H9 (cell line): ENCODE measurements around the gene MAP3K8. TPM values are rescaled to one million over a fixed set of nuclear protein-coding genes. Genes with fewer than 3 reads are reported as not detected.

ENCODE experiments used
- DNase-seq: peaks from one replicate; pipeline ENCODE4 v3.0.0-alpha.2; 2017
- H2AFZ ChIP-seq: one replicate; pipeline ENCODE4 v1.6.1; 2013; ENCODE audit warnings: mild to moderate bottlenecking, low read length, control low read depth, moderate library complexity
- H2AK5ac ChIP-seq: 2 replicates; pipeline ENCODE4 v1.6.1; 2013; ENCODE audit warnings: low read length, control low read depth, mixed read lengths; ENCODE audit not compliant: insufficient read length
- H2BK120ac ChIP-seq: one replicate; pipeline ENCODE4 v1.6.1; 2013; ENCODE audit warnings: low read depth, mild to moderate bottlenecking, low read length, control low read depth, inconsistent platforms; ENCODE audit not compliant: poor library complexity, severe bottlenecking
- H2BK12ac ChIP-seq: 2 replicates; pipeline ENCODE4 v1.6.1; 2013; ENCODE audit warnings: low read length, control low read depth, mixed read lengths, low read depth; ENCODE audit not compliant: insufficient read length
- H2BK15ac ChIP-seq: 2 replicates; pipeline ENCODE4 v1.6.1; 2013; ENCODE audit warnings: low read depth, low read length, control low read depth
- H2BK20ac ChIP-seq: one replicate; pipeline ENCODE4 v1.6.1; 2013; ENCODE audit warnings: low read depth, mild to moderate bottlenecking, low read length, control low read depth, inconsistent platforms; ENCODE audit not compliant: poor library complexity, severe bottlenecking
- H2BK5ac ChIP-seq: 2 replicates; pipeline ENCODE4 v1.6.1; 2013; ENCODE audit warnings: low read length, control low read depth, mixed read lengths; ENCODE audit not compliant: insufficient read length
- H3K14ac ChIP-seq: 2 replicates; pipeline ENCODE4 v1.6.1; 2013; ENCODE audit warnings: low read length, control low read depth; ENCODE audit not compliant: insufficient read depth
- H3K18ac ChIP-seq: 2 replicates; pipeline ENCODE4 v1.6.1; 2013; ENCODE audit warnings: low read depth, mild to moderate bottlenecking, mixed read lengths, low read length, control low read depth; ENCODE audit not compliant: insufficient read length
- H3K23ac ChIP-seq: 2 replicates; pipeline ENCODE4 v1.6.1; 2013; ENCODE audit warnings: low read length, control low read depth, mixed read lengths, low read depth; ENCODE audit not compliant: insufficient read length
- H3K23me2 ChIP-seq: 2 replicates; pipeline ENCODE4 v1.6.1; 2013; ENCODE audit warnings: low read depth, mild to moderate bottlenecking, mixed read lengths, low read length, control low read depth; ENCODE audit not compliant: insufficient read length, poor library complexity, severe bottlenecking
- H3K27ac ChIP-seq: 2 replicates; pipeline ENCODE4 v1.5.1; 2013; ENCODE audit warnings: low read length, control low read depth, mixed read lengths, low read depth; ENCODE audit not compliant: insufficient read length
- H3K27me3 ChIP-seq: 2 replicates; pipeline ENCODE4 v1.6.1; 2013; ENCODE audit warnings: low read length, control low read depth, inconsistent platforms; ENCODE audit not compliant: insufficient read depth
- H3K4ac ChIP-seq: 2 replicates; pipeline ENCODE4 v1.6.1; 2013; ENCODE audit warnings: low read depth, mild to moderate bottlenecking, control low read depth, inconsistent platforms, low read length, moderate library complexity
- H3K4me1 ChIP-seq: 2 replicates; pipeline ENCODE4 v1.6.1; 2013; ENCODE audit warnings: low read length, control low read depth, inconsistent platforms; ENCODE audit not compliant: insufficient read depth
- H3K4me2 ChIP-seq: 2 replicates; pipeline ENCODE4 v1.6.1; 2013; ENCODE audit warnings: low read length, control low read depth, mixed read lengths; ENCODE audit not compliant: insufficient read length, insufficient read depth
- H3K56ac ChIP-seq: 2 replicates; pipeline ENCODE4 v1.6.1; 2013; ENCODE audit warnings: low read depth, mild to moderate bottlenecking, mixed read lengths, low read length, control low read depth; ENCODE audit not compliant: insufficient read length
- H3K79me1 ChIP-seq: 2 replicates; pipeline ENCODE4 v1.6.1; 2013; ENCODE audit warnings: low read depth, mild to moderate bottlenecking, moderate library complexity, low read length, control low read depth, inconsistent platforms; ENCODE audit not compliant: insufficient read depth, poor library complexity, severe bottlenecking
- H3K79me2 ChIP-seq: 2 replicates; pipeline ENCODE4 v1.6.1; 2013; ENCODE audit warnings: low read length, control low read depth, inconsistent platforms; ENCODE audit not compliant: insufficient read depth
- H3K9ac ChIP-seq: 2 replicates; pipeline ENCODE4 v1.6.1; 2013; ENCODE audit warnings: low read length, control low read depth, mixed read lengths; ENCODE audit not compliant: insufficient read length; ENCODE audit errors: extremely low read depth
- H3K9me3 ChIP-seq: one replicate; pipeline ENCODE4 v1.6.1; 2013; ENCODE audit warnings: low read depth, low read length, inconsistent platforms; ENCODE audit not compliant: control insufficient read depth
- H3T11ph ChIP-seq: one replicate; pipeline ENCODE4 v1.6.1; 2013; ENCODE audit warnings: mild to moderate bottlenecking, low read length, control low read depth, inconsistent platforms
- H4K20me1 ChIP-seq: one replicate; pipeline ENCODE4 v1.6.1; 2013; ENCODE audit not compliant: control insufficient read depth, insufficient read length, insufficient read depth
- H4K5ac ChIP-seq: 2 replicates; pipeline ENCODE4 v1.6.1; 2013; ENCODE audit warnings: low read depth, mild to moderate bottlenecking, mixed read lengths, low read length, control low read depth; ENCODE audit not compliant: insufficient read length
- H4K8ac ChIP-seq: replicated peaks from 2 replicates; pipeline ENCODE4 v1.6.1; 2013; ENCODE audit warnings: low read length, control low read depth, mixed read lengths, low read depth; ENCODE audit not compliant: insufficient read length
- H4K91ac ChIP-seq: 2 replicates; pipeline ENCODE4 v1.6.1; 2013; ENCODE audit warnings: low read depth, mild to moderate bottlenecking, moderate library complexity, mixed read lengths, low read length, control low read depth; ENCODE audit not compliant: insufficient read length
- H3K27ac Mint-ChIP-seq, 3 experiments: 2 replicates in 2 of 3; 3 replicates in 1 of 3; pipeline ENCODE4 v1.8.0; 2020 to 2021; ENCODE audit warnings: mixed read lengths in 3 of 3, mild to moderate bottlenecking in 1 of 3, moderate library complexity in 1 of 3
- H3K27me3 Mint-ChIP-seq: 2 replicates; pipeline ENCODE4 v1.8.0; 2021; ENCODE audit warnings: low read depth, mild to moderate bottlenecking, moderate library complexity, mixed read lengths
- H3K36me3 Mint-ChIP-seq, 3 experiments: 2 replicates in 2 of 3; 3 replicates in 1 of 3; pipeline ENCODE4 v1.8.0; 2020 to 2021; ENCODE audit warnings: low read depth in 3 of 3, mixed read lengths in 3 of 3; ENCODE audit not compliant: insufficient read depth in 1 of 3
- H3K4me1 Mint-ChIP-seq, 2 experiments: 2 replicates each; pipeline ENCODE4 v1.8.0; 2020; ENCODE audit warnings: mixed read lengths in 2 of 2
- H3K4me3 Mint-ChIP-seq, 2 experiments: 2 replicates in 1 of 2; 3 replicates in 1 of 2; pipeline ENCODE4 v1.8.0; 2020 to 2021; ENCODE audit warnings: mild to moderate bottlenecking in 2 of 2, mixed read lengths in 2 of 2, moderate library complexity in 1 of 2
- H3K9me3 Mint-ChIP-seq, 2 experiments: 2 replicates in 1 of 2; 3 replicates in 1 of 2; pipeline ENCODE4 v1.8.0; 2020; ENCODE audit warnings: mild to moderate bottlenecking in 2 of 2, mixed read lengths in 2 of 2, moderate library complexity in 1 of 2
- CTCF ChIP-seq: fragments of 200-600 bp; sonication (generic); conservative IDR thresholded peaks from 3 replicates; pipeline ENCODE4 v1.8.0; 2021; ENCODE audit warnings: antibody characterized with exemption, mild to moderate bottlenecking
- WGBS: extraction: QIAGEN DNeasy Blood & Tissue Kit; methylation state at CpG from one replicate; pipeline ENCODE4 v1.1.7; 2013; ENCODE audit warnings: missing lambda C conversion rate, low lambda C conversion rate, mixed read lengths; ENCODE audit not compliant: insufficient read length; ENCODE audit errors: extremely low coverage; 5-methylcytosine and 5-hydroxymethylcytosine counted together
- total RNA-seq: library from RNA; stranded (reverse); gene quantifications from 2 replicates; pipeline ENCODE4 v1.2.1, GENCODE V29; 2021

MAP3K8 gene
- total RNA-seq, 1 experiment from 2014 or later, result 3.5 TPM

DNA sequence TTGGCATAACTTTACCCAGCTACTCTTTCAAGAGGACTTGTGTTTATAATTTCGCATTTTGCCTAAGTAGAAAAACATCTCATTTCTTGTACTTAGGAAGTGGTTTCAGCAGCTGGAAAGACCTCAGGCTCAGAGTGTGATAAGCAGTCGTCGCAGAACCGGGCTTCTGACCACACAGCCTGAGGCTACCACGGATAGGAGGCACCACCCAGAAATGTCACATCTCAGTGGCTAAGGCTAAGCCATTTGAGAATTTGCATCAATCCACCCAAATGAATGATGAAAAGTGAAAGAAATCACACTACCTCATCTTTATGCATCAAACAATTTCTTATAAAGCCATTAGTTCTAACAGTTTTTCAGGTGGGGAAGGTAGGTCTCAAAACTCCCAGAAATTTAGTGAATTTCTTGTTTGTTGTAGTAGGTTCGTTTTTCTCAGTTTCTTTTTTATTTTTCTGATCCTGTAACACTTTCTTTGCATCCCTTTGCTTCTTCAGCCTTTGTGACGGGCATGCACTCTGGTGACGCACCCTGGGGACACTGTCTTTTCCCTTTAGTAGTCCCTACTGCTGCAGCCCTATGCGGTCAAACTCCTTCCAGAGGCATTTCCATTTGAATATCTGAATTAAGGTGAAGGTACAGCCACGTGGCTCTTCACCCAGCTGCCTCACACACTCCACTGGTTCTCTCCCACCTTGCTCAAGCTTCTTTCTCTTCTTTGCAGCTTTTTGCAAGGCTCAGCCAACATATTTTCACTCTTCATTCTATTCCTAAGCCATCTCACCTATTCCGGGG, 68.5 kb downstream of the MAP3K8 start:
- no peak overlapping the region for H2BK12ac ChIP-seq
- no peak overlapping the region for H2BK20ac ChIP-seq
- H3K23ac ChIP-seq, result no peak overlapping the region
- Mint-ChIP-seq H3K27ac (peak overlapping the region in 2 of 3 experiments; percentile 2 to 41; a peak in 2 of 7 replicates), H3K4me3 (no peak overlapping the region), H3K4me1 (peaks cover 10 to 17% of the 10 kb centered on the region in 2 experiments), H3K27me3 (peaks cover 3% of the 10 kb centered on the region), H3K9me3 (no peaks in the 10 kb centered on the region), H3K36me3 (no peaks in the 10 kb centered on the region)
- DNase-seq, result no peak
- H3K27me3 ChIP-seq, result no peaks in the 10 kb centered on the region
- no peaks in the 10 kb centered on the region for H3K79me1 ChIP-seq
- H3K79me2 ChIP-seq, result no peaks in the 10 kb centered on the region
- H3K14ac ChIP-seq, result no peak overlapping the region
- peaks cover 5% of the 10 kb centered on the region for H3K4me1 ChIP-seq
- no peaks in the 10 kb centered on the region for H3K23me2 ChIP-seq
- H2AK5ac ChIP-seq, result no peak overlapping the region
- no peak overlapping the region for H2BK5ac ChIP-seq
- H3T11ph ChIP-seq, result no peak overlapping the region
- H3K9me3 ChIP-seq, result no peaks in the 10 kb centered on the region
- no peak overlapping the region for H3K18ac ChIP-seq
- H4K20me1 ChIP-seq, result no peaks in the 10 kb centered on the region
- H3K9ac ChIP-seq, result no peak overlapping the region
- no peak overlapping the region for H3K4ac ChIP-seq
- no peak overlapping the region for H2BK120ac ChIP-seq
- H2BK15ac ChIP-seq, result no peak overlapping the region
- no peak overlapping the region for H3K27ac ChIP-seq
- TF ChIP-seq CTCF, result no peak
- H3K56ac ChIP-seq, result no peak overlapping the region
- no peak overlapping the region for H3K4me2 ChIP-seq
- no peak overlapping the region for H2AFZ ChIP-seq
- H4K5ac ChIP-seq, result no peak overlapping the region
- no peak overlapping the region for H4K91ac ChIP-seq
- H4K8ac ChIP-seq, result no peak overlapping the region
- WGBS, result no CpG with 5 or more reads among the region's 11 CpGs
